NCI-H2029 (cell line): ENCODE results near the gene ADGRB2.

ENCODE experiments used
- DNase-seq: peaks from one replicate; lab custom pipeline; 2025; lab: John Stamatoyannopoulos, UW

The ADGRB2 gene

GRCh38 chr1:31747304-31747703 is 16.8 kb downstream of the ADGRB2 start:
- no peak for DNase-seq

GRCh38 chr1:31746687-31747086 is 17.5 kb downstream of the ADGRB2 start:
- no peak for DNase-seq

DNA sequence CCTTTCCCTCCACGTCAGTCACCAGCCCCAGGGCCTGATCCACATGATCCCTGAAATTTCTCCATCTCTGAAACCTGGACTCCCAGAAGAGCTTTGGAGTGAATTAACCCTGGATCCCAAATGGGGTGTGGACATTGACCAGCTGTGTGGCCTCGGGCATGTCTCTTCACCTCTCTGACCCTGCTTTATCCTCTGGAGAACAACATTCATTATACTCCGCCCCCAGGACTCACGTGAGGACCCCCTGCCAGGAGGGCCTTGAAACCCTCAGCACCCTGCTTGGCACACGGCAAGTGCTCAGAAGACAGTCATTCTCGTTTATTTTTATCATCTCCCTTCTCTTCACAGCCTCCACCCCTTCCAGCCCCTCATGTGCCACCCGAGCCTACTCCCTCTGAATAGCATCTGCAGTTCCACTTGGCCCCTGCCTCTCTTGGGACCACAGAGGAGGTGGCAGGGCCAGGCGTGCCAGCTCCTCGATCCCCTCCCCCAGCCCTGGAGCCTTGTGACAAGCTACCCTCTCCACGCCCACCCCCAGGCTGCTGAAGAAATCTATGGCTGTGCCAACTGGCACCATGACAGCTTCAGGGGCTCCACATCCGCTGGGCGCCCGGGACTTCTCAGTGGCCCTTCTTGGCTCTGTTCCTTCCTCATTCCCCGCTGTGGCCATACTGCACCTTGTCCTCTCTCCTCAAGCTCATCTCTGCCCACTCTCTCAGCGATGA is 18.0 kb downstream of the ADGRB2 start:
- no peak for DNase-seq

DNA sequence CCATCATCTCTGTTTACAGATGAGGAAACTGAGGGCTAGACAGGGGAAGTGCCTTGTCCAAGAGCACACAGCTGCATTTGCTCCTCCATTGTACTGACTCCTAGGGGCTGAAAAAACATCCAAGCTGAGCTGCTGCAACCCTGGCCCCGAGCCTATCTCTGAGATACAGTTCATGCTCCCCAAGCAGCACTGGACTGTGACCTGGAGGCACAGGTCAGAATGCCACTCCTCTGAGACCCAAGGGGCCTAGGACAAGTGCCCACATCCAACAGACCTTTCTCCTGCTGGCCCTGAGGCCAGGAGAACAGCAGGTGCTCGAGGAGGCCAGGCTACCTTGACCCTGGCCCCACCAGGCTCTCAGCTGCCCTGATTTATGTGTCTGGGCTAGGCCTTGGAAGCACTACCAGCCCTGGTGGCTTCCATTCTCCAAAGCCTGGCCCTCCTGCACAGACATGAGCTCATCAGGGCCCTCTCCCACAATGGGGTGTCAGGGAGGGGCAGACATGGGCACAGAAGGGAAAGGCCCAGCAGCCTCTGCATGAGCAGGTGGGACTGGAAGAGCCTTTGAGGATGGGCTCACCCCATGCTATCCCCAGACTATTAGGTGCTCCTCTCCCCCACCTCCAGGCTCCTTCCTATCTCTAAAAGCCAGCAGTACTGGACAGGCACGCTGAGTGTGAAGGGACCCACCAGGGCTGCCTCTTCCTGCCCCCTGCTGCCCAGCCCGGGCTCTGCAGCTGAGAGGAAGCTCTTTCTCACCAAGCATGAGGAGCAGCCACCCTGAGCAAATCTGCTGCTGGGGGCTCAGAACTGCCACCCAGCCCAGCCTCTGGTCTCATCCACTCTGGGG is 18.8 kb downstream of the ADGRB2 start:
- no peak for DNase-seq

DNA sequence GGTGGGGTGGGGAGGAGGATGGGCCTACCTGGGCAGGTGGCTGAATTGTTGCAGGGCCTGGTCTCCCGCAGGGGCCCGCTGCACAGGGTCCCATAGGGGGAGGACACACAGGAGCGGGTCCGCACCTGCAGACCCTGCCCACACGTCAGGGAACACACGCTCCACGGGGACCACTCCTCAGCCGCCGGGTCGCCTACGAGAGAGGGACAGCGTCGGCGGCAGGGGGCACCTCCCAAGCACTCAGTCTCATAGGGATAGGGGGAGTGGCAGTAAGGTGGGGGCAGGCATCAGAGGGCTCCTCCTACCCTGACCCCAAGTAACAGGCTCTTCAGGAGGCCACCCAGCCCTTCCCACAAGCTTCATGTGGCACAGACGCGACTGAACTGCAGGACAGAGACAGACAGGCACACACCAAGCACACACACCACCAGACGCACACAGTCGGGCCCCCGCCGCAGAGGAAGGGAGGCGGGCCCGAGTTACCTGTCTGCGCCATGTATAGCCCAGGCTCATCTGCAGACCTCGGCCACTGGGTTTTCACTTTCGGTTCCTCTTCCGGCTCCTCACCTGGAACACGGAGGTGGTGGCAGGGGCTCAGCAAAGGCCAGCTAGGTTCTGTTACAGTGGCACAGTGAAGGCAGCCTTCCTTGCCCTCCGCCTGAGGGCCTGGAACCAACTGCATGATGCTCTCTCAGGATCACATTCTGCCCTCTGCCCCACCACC is 19.8 kb downstream of the ADGRB2 start:
- DNase-seq: no peak

DNA sequence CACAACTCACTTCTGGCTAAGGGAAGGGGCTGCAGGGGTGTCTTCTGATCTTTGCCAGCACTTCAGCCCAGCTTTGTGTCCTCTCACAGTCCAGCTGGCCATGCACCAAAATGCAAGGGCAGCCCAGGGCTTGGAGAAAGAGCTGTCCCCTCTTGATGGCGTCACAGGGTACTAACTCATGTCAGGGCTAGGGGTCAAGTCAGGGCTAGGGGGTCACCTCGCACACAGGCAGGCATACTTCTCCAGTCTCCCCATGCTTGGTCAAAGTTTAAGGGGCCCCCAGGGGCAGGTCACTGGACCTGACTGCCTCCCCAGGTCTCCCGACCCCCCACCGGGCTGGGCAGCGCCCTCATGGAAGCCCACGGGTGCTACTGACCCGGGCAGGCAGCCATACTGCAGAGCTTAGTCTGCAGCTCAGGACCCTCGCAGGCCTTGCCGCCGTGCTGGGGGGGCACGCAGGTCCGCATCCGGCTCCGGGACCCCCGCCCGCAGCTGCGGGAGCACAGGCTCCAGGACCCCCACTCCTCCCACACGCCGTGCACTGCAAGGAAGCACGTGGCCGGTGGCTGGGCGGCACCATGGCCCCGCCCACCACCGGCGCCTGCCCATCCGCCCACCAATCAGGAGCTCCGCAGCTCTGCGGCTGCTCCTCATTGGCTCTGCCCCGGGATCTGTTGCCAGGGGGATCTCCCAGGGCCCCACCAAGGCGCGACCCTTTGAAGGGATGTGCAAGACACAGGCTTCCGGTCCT is 21.5 kb downstream of the ADGRB2 start:
- DNase-seq: no peak

- no peak for DNase-seq
Measured at GRCh38 chr1:31739346-31739745, 24.8 kb downstream of the ADGRB2 start.

DNA sequence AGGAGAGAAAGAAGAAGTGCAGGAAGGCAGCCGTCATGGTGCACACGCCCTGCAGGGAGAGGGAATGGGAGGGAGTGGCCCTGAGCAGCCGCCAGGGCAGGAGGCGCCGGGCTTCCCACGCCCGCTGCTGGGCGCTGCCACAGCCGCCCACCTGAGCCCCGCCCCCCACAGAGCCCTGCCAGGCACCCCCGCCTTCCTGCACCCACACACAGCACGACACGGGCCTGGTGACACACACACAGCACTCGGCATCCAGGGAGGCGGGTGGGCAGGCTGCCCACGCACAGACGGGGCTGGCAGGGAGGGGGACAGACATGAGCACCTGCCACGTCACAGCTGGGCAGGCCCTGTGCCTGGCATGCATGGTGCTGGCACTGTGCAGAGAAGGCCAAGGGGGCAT is 27.5 kb downstream of the ADGRB2 start:
- no peak for DNase-seq

DNA sequence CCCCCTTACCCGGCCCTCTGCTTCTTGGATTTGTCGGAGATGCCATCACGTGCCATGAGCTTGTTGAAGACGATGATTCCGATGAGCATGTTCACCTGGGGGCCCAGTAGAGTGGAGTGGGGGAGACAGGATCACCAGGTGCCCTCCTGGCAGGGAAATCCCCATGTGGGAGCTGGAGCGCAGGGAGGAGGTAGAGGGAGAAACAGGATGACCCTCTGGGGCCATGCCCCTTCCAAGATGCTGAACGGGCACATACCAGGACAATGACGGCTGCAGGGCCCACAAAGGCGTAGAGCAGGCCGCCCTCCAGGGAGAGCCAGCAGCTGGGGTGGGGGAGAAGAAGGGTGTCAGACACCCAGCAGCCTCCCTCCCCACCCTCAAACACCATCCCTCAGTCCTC is 28.6 kb downstream of the ADGRB2 start:
- DNase-seq: no peak

DNA sequence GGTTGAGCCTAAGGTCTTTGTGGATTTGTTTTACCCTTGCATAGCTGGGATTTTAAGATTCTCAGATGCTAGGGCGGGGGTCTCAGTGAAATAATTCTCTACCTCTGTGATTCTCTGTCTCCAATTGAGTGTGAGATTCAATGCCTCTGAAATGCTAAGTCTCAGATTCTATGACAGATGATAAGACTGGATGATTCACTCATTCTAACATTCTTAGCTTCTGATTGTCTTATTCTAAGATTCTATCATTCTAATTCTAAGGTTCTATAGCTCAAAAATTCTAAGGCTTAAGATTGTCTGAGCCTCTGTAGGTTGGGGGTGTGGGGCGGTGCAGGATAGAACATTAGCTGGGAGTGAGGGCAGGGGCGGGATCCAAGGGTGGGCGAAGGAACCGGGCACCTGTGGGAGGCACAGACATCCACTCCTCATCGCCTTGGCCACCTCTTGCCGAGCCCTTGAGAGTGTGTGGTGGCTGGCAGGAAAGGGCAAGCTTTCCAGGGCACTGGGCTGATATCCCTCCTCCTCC is 29.5 kb downstream of the ADGRB2 start:
- DNase-seq: no peak

DNA sequence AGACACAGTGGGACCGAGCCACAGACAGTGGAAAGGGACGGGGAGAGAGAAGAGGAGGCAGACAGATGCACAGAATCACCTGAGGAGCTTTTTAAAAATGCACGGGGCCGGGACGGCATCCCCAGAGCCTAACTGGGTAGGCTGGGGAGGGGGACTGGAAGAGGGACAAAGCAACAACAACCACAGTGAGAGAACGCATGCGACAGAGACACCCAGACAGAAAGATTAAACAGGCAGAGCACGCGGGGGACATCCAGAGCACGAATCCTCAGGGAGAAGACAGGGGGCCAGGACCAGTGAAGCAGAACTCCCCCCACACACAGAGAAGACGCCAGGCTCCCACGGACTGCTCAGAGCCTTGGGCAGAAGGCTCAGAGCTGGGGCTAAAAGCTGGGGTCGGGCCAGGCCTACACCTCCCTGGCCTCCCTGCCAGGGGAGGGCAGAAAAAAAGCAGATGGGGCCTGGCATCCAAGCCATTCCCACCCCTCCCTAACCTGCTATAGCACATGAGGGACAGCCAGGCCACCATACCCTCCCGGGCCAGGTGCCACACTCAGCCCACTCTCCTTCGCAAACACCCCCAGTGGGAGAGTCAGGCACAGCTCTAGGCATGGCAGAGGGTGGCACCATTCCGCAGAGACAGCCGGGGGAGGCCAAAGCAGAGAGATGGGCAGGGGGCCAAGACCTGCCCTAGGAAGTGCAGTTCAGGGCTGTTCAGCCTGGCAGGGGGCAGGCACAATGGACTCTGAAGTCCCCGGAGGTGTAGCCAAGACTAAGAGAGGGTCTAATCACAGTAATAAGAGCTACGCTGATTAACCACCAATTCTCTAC is 30.5 kb downstream of the ADGRB2 start:
- DNase-seq: peak; percentile 43

DNA sequence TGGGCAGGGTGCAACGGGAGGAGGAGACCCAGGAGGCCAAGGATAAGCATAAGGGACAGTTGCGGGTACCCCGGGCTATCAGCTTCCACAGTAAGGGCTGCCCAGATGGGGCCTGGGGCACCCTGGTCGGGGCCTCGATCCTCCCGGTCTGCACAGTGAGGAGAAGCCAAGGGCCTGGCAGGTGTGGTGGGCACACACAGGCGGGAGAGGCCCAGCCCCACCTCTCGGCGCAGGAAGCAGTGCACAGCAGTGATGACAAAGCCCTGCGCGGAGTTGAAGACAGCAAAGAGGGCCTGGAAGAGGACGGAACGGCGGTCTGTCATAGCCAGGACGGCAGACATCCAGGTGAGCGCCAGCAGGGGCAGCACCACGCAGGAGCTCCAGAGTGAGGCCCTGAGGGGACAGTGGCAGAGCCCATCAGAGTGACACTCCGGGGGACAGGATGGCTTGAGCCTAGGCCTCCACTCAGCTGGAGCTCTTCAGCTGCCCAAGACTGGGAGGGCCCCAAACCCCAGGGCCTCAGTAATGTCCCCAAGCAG is 31.3 kb downstream of the ADGRB2 start:
- DNase-seq: no peak

- DNase-seq: no peak
Measured at GRCh38 chr1:31732343-31732742, 31.8 kb downstream of the ADGRB2 start.

DNA sequence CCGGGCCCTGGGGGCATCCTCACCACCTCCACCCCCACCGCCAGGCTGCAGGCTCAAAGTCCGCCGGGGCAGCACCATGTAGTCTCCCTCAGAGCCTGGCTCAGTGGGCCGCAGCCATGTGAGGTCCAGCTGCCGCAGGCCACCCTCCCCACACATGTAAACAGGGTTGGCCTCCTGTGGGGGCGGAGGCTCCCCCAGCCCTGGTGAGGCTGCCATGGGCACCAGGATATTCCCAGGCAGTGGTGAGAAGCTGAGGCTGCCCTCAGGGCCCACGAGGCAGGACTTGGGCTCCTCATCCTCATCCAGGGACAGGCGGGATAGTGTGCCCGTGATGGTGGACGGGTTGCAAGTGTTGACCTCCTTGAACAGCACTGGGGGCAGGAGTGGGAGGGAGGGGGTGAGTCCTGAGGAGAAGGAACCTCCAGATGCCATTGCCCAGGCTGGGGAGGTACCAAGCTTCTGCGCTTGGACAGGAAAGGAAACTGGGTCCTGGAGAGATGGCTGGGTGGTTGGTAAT is 33.0 kb downstream of the ADGRB2 start:
- no peak for DNase-seq

GRCh38 chr1:31730336-31731048 is 33.6 kb downstream of the ADGRB2 start:
- DNase-seq: no peak

DNA sequence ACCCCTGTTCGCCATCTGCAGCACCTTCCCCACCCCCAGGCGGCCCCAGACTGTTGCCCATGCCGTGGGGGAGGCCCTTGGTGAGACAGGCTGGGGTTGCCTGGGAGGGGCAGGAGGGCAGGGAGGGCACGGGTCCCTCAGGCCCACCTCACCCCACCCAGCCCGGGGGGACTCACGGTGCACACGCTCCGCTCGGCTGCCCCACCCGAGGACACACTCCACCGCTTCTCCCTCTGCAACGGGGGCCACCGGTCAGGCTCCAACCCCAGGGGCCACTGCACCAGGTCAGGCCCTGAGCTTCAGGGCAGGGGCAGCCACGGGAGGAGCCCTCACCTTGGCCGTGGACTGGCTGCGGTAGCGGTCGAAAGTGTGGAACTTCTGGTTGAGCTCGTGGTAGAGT is 36.3 kb downstream of the ADGRB2 start:
- DNase-seq: no peak

DNA sequence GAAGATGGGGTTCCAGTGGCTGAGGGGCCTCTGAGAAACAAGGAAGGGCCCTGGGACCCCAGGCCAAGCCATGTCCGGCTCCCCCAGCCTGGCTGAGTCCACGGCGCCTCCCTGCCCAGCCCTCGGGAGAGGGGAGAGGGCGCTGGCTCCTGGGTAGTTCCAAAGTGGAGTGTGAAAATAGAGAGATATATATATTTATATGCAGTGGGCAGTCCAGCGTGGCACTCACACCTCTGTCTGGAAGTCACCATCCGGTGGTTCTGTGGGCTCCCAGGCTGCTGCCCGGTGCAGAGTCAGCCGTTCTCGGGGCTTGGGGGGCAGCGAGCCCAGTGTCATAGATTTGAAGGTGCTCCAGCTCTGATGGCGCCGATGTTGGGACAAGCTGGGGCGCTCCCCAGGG is 36.9 kb downstream of the ADGRB2 start:
- DNase-seq: no peak

GRCh38 chr1:31726715-31727114 is 37.4 kb downstream of the ADGRB2 start:
- DNase-seq: no peak

- DNase-seq: no peak
Measured at GRCh38 chr1:31725777-31726535, 38.2 kb downstream of the ADGRB2 start.
